ENCODE results near the gene MCCC1.

- TF ChIP-seq CTCF (conservative IDR thresholded peaks at IDR 0.05; ENCODE audit: low read depth, low read length) = no peak
- TF ChIP-seq EZH2 (IDR thresholded peaks at IDR 0.05; ENCODE audit: borderline replicate concordance, low read depth, low read length, poor library complexity, severe bottlenecking) = no peak
These were observed 67.5 kb downstream of the MCCC1 start for GRCh38 chr3:183031826-183032225.

Measured in A673 (cell line).